G401 (cell line): ENCODE data around the gene PTGER4. TPM values are rescaled to one million over a fixed set of nuclear protein-coding genes. Genes with fewer than 3 reads are reported as not detected.
"Not testable (repeated sequence)": the region's sequence is repeated elsewhere in the genome, so short reads cannot be mapped to it uniquely, and the experiment has no call there.

Experiments
- DNase-seq: peaks from one replicate; pipeline ENCODE4 v3.0.0-alpha.2; 2015; ENCODE audit warnings: low spot score
- in situ Hi-C: cut with HindIII; loops from 2 replicates; pipeline ENCODE4 v1.10.0; 2016; ENCODE audit warnings: low sequenced_read_pairs, mixed read lengths
- total RNA-seq: library from RNA; depleted of rRNA; stranded (reverse); fragments of >200 nt; shearing (Covaris generic); gene quantifications from 2 replicates; pipeline ENCODE4 v1.2.3, GENCODE V29; 2014

The PTGER4 gene
- total RNA-seq, 1 experiment from 2014 or later: not detected

DNA sequence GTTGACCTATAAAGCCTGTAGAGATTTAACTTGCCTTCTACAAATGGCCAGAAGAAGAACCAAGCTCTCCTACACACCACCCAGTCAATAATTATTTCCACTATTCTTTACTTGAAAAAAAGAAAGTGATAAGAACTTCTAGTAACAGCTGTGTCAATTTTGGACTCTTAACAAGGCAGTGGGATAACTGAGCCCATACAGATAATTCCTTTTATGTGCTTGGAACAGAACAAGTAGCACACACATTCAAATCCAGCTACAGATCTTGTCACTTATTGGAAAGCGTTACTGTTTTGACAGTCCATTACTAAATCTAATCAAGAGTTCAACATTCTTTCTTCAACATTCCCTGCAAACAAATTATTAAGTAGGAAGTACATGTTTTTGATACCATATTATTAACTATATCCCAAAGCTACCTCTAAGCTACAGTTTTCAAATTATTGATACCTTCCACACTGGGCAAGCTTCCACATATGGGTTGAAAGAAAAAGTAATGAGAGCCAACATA, 6.3 kb downstream of the PTGER4 start:
- in situ Hi-C loops: no loop called here
- DNase-seq: no peak

DNA sequence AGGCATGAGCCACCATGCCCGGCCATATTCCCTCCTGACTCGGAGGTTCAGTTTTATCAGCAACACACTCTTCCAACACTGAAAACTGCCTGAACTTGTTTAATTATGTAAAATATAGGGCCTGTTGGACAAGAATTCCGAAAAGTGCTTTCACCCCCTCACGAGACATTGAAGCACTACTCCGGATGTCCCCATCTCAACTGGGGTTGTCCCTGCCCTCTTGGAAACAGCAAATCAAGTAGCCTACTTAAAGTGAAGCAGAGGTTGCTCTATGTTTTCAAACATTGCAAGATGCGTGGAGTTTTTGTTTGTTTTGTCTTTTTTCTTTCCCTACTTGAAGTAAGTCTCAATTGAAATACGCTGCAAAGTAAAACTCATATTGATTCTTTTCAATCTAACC, 7.6 kb downstream of the PTGER4 start:
- no peak for DNase-seq
- in situ Hi-C loops: no loop called here

DNA sequence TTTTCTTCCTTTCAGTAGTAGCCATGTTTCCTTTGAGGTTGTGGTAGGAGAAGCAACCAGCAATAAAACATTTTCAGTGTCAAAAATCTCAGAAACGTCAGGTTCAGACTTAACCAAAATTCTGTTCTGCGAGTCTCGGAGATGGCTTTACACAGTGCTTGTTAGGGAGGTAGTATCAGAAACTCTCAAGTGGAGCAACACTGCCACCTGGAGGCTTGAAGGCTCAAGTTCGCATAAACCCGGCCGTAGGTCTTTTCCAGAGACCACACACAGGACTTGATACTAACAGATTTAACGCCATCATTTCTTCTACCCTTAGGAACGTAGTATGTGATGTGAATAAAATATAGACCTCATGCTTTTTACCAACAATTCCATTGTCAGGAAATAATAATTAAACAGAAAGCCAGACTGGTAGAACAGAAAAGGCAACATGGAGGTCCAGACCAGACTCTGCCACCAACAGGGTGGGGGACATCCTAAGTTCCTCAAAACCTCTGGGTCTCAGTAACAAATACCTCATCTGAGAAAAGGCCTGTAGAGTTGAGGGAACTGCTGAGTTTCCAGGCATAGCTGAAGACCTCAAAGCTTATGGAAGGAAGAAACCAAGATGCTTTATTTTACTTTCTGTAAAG, 8.5 kb downstream of the PTGER4 start:
- in situ Hi-C loops: no loop called here

DNA sequence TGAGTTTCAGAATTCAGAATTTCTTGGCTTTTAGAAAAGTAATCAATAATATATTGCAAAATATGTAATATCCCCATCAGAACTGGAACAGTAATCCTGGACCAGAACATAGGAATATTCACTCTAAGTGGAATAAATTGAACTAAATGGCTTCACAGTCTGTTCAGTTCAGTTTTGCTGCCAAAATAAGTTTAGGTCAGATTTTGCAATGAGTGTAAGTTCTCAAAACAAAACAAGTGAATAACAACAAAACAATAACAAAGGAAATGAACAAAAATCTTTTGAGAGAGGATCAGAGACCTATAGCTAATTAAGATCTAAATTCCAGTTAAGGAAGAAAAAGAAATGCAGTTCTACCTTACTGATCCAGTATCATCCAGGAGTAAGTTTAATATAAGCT, 9.3 kb downstream of the PTGER4 start:
- in situ Hi-C loops: no loop called here
- DNase-seq: no peak

More for the DNA sequence above, 8.5 kb downstream of the PTGER4 start:
- DNase-seq: peak; percentile 84

DNA sequence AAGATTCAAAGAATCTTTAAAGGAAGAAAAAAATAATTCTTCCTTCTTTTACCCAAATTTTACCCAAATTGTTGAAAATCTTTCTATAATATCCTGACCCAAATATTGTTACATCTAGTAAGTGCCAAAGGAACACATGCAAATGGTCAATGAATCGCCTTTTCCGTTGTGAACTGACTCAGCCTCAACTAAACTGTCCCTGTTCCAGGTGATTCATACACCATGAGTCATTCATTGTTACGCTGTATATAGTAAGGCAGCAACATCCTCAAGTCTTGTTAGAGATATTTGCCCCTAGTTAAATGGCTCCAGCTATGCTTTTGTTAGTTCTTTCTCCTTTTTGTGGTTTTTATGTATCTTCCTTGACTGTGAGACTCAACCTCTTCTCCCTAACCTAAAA, 9.7 kb downstream of the PTGER4 start:
- in situ Hi-C loops: no loop called here
- no peak for DNase-seq

DNA sequence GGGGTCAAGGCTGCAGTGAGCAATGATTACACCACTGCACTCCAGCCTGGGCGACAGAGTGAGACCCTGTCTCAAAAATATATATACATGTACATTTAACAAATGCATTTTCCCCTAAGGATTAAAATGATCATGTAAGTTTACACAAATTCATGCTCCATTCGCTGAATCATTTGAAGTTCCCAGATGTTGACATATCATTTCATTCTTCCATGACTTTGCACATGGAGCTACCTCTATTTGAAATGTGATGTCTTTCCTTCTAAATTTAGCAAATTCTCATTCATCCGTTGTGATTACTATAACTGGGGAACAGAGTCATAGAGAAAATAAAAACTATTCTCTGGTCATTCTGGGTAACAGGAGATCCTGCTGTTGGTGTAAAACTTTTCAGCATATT, 10.6 kb downstream of the PTGER4 start:
- in situ Hi-C loops: no loop called here
- no peak for DNase-seq

DNA sequence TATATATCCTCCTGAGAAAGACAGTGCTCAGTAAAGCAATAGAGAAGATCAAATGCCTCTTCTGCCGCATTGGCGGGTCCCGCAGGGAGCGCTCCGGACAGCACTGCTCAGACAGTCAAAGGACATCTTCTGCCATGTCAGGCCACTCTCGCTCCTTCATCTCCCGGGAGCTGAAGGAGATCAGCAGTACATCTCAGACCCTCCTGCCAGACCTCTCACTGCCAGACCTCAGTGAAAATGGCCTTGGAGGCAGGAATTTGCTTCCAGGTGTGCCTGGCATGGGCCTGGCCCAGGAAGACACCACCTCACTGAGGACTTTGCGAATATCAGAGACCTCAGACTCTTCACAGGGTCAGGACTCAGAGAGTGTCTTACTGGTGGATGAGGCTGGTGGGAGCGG, 12.2 kb downstream of the PTGER4 start:
- DNase-seq: no peak
- in situ Hi-C loops: no loop called here

DNA sequence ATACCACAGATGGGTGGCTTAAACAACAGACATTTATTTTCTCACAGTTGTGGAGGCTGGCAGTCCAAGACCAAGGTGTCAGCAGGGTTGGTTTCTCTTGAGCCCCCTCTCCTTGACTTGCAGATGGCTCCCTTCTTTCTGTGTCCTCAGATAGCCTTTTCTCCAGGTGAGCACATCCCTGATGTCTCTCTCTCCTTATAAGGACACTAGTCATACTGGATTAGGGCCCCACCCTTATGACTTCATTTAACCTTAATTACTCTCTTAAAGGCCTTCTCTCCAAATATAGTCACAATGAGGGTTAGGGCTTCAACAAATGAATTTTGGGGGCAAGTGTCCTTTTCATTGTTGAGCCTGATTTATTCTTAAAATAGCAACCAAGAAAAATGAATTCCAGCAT, 14.7 kb downstream of the PTGER4 start:
- in situ Hi-C loops: no loop called here
- DNase-seq: no peak

DNA sequence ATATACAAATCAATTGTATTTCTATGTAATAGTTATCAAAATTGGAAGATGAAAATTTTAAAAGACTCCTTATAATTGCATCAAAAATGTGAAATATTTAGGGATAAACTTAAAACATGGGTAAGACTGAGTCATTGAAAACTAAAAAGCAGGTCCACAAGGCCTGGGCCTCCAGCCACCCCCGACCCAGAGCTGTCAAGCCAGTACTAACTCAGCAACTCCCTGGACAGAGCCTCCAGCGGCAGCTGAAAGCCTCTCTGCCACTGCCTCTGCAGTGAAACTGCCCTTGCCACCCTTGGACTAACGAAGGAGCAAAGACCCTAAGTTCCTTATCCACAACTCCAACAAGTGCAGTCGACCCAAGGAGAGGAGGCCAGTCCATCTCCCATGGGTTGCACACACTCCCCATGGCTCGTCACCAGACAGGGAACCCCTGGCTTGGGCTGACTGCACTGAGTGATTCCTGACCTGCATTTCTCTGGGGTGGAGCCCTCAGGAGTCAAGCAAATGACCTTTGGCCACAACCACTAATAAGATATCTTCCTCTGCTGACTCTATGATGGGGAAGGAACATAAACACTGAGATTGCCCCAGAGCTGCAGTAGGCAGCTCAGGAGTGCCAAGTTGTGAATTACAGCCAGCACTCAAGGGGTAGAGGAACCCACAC, 20.5 kb downstream of the PTGER4 start:
- in situ Hi-C loops: no loop called here
- DNase-seq: no peak

DNA sequence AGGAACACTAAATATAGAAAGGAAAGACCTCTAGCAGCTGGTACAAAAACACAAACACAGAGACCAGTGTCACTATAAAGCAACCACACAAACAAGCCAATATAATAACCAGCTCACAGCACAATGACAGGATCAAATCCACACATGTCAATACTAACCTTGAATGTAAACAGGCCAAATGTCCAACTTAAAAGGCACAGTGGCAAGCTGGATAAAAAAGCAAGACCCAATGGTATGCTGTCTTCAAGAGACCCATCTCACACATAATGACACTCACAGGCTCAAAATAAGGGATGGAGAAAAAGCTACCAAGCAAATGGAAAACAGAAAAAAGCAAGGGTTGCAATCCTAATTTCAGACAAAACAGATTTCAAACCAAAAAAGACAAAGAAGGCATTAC, 22.3 kb downstream of the PTGER4 start:
- DNase-seq, in situ Hi-C loops: not testable (repeated sequence)

DNA sequence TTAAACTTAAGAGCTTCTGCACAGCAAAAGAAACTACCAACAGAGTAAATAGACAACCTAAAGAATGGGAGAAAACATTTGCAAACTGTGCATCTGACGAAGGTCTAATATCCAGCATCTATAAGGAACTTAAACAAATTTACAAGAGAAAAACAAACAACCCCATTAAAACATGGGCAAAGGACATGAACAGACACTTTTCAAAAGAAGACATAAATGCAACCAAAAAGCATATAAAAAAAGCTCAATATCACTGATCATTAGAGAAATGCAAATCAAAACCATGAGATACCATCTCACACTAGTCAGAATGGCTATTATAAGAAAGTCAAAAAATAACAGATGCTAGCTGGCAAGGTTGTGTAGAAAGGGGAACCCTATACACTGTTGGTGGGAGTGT, 25.8 kb downstream of the PTGER4 start:
- in situ Hi-C loops, DNase-seq: not testable (repeated sequence)

DNA sequence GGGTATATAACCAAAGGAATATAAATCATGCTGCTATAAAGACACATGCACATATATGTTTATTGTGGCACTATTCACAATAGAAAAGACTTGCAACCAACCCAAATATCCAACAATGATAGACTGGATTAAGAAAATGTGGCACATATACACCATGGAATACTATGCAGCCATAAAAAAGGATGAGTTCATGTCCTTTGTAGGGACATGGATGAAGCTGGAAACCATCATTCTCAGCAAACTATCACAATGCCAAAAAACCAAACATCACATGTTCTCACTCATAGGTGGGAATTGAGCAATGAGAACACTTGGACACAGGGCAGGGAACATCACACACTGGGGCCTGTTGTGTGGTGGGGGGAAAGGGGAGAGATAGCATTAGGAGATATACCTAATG, 30.9 kb downstream of the PTGER4 start:
- in situ Hi-C loops: not testable (repeated sequence)

DNA sequence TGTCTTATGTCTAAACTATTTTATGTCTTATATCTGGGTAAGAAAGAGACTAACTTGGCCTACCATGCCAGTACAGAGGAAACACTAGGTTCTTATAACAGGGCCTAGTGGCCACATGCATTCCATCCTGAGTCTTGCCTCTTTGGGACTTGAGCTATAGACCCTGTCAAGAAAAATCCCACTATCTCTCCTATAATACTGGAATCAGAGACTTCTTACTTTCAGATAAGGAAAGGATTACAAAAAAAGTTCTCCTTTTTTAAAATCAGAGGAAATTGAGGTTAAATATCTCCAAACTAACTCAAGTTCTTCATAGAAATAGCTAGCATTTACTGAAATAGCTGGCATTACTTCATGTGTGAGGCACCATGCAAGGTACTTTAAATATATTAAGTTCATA, 34.3 kb downstream of the PTGER4 start:
- DNase-seq: no peak
- in situ Hi-C loops: no loop called here

More for the DNA sequence above, 30.9 kb downstream of the PTGER4 start:
- not testable (repeated sequence) for DNase-seq

DNA sequence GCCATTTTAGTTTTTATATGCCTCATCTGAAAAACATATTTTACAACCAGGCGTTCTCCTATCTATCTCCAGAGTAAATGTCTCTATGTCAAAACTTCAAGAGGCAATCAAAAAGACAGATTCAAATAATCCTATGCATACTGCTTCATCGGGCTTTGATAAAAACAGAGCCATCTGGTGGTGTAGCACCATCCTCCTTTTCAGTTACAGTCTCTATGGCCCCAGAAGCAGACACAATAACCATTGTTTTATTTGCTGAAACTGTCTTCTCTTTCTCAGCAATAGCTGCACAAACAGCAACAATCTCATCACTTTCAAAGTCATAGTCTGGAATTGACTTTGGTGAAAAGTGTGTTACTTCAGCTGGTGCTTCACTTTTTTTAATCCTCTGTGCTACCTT, 36.3 kb downstream of the PTGER4 start:
- DNase-seq: no peak
- in situ Hi-C loops: no loop called here

DNA sequence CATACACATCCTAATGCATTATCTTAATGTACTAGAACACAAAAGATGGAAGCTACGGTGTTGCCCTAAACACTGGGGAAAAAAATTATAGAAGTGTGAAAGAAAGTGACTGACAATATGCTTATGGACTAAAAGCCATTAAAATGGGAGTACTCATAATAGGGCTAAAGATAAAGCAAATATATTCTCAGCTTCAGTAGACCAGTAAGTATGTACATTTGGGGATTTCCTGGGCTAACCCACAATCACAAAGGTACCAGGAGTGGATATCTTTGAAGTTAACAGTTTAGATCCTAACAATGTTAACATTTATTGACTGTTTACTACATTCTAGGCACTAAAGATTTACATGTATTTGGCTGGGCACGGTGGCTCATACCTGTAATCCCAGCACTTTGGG, 36.9 kb downstream of the PTGER4 start:
- no peak for DNase-seq
- in situ Hi-C loops: no loop called here

DNA sequence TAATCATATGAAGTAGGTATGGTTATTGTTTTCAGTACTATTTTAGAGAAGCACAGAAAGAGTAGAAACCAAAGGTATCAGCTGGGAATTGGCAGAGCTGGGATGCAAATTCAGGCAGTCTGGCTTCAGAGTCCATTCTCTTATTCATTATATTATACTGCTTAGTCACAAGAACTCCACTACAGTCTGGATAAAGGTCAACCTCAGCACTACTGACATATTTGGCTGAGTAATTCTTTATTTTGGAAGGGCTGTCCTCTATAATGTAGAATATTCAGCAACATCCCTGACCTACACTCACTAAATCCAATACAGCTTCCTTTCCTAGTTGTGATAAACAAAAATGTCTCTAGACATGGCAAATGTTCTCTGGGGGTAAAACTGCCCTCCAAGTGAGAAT, 37.6 kb downstream of the PTGER4 start:
- in situ Hi-C loops: no loop called here
- no peak for DNase-seq

DNA sequence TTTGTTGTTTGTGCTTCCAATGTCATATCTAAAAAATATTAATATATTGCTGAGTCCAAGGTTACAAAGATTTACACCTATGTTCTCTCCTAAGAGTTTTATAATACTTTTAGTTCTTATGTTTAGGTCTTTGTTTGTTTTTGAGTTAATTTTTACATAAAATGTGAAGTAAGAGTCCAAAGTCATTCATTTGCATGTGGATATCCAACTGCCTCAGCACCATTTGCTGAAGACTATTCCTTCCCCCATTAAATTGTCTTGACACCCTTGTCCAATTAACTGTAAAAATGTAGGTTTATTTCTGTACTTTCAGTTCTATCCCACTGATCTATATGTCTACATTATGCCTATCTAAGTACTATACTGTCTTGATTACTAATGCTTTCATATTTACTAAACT, 40.4 kb downstream of the PTGER4 start:
- no peak for DNase-seq

DNA sequence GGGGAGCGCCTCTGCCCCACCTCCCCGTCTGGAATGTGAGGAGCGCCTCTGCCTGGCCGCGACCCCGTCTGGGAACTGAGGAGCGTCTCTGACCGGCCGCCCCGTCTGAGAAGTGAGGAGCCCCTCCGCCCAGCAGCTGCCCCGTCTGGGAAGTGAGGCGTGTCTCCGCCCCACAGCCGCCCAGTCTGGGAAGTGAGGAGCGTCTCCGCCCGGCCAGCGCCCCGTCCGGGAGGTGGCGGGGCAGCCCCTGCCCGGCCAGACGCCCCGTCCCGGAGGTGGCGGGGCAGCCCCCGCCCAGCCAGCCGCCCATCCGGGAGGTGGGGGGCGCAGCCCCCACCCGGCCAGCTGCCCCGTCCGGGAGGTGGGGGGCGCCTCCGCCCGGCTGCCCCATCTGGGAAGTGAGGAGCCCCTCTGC, 42.8 kb downstream of the PTGER4 start:
- DNase-seq, in situ Hi-C loops: not testable (repeated sequence)

More for the DNA sequence above, 40.4 kb downstream of the PTGER4 start:
- in situ Hi-C loops: no loop called here

DNA sequence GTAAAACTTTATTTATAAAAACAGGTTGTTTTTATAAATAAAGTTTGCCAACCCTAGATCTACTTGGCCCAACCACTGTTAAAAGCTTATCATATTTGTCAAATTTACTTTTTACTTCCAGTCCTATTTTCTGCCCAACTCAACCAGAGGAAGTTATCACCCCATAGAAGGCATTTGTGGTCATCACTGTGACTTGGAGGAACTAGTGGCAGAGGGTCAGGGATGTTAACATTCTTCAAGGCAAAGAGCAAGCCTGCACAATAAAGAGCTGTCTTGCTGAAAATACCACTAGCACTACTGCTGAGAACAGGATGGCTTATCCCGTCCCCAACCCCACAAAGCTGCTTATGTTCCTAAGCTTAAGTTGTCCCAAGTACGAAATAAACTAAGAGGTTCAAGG, 53.7 kb downstream of the PTGER4 start:
- DNase-seq: no peak
- in situ Hi-C loops: no loop called here

DNA sequence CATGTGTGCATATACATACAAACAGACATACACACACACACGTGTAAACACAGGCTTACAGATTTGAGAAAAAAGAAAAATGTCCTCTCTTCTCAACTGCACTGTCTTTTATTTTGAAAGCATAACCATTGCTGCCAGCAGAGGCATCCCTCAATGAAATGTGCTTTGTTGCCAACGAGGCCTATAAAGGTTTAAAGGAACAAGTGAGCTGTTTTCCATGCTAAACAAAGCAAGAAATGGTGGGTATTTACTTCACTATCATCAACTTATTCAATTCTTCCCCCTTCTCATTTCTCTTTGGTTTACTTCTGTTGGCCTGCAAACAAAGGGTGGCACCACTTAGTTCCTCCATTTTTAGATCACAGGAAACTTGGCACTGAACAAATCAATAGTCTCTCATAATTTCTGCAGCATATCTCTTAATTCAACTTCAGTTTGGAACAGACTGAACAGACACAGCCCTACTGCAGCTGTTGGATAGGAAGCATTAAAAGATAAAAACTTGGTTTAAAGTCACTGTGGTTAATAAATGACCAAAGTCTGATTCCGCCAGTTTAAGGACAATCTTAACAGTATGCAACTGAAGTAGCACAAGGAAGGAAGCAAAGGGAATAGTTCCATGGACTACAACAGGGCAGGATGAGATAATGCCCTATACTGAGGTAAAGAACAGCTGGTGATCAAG, 54.3 kb downstream of the PTGER4 start:
- in situ Hi-C loops: no loop called here
- no peak for DNase-seq
